HG03521 (cell line): ENCODE measurements around the gene PLD5.
"Not testable (repeated sequence)": the region's sequence is repeated elsewhere in the genome, so short reads cannot be mapped to it uniquely, and the experiment has no call there.

ENCODE experiments used
- ATAC-seq: cut with Tn5 transposase; IDR thresholded peaks from one replicate; pipeline ENCODE4 v1.9.1; 2021; ENCODE audit warnings: mild to moderate bottlenecking, moderate library complexity; ENCODE audit not compliant: unreplicated experiment

The PLD5 gene

GRCh38 chr1:242178924-242179708 lies 345.4 kb downstream of the PLD5 start:
- no peak for ATAC-seq

GRCh38 chr1:242178436-242178835 lies 346.1 kb downstream of the PLD5 start:
- no peak for ATAC-seq

GRCh38 chr1:242162140-242162539 lies 362.4 kb downstream of the PLD5 start:
- no peak for ATAC-seq

DNA sequence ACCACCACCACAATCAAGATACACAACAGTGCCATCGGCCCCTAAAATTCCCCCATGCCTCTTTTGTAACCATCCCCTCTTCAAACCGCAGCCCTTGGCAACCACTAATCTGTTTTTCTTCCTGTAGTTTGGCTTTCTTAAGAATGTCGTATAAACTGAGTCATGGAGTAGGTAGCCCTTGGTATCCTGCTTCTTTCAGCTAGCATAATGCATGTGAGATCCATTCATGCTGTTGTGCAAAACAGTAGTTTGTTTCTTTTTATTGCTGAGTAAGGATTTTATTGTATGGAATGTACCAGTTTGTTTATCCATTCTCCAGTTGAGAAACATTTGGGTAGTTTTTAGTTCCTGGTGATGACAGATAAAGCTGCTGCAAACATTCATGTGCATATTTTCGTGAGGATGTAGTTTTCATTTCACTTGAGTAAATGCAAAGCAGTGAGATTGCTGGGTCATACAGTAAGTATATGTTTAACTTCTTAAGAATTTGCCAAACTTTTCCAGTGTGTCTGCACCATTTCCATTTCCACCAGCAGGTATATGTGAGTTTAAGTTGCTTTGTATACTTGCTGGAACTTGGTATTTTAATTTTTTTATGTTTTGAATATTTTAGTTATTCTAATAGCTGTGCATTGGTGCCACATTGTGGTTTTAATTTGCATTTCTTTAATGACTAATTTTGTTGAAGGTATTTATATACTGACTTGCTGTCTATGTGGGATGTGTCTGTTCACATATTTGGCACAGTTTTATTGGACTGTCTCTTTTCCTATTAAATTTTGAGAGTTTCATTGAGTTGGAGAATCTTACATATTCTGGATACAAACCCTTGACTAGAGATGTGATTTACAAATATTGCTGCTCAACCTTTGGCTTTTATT lies 377.2 kb downstream of the PLD5 start:
- peak; percentile 44 for ATAC-seq

DNA sequence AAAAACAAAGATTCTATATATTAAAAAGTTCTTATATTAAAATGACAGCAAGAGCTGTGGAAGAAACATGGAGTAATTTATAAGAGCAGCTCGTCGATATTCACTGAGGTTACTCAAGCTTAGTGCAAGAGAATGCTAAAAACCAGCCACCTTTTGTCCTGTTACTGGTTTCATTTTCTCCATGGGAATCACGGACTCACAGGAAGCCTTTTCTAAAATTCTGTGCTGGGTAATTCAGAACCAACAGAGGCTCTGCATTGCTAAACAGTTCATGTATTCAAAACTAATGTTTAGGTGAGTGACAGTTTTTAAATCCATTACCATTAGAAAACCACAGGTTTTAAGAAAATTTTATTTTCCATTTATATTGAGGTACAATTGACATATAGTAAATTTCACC lies 377.8 kb downstream of the PLD5 start:
- peak; percentile 9 for ATAC-seq

DNA sequence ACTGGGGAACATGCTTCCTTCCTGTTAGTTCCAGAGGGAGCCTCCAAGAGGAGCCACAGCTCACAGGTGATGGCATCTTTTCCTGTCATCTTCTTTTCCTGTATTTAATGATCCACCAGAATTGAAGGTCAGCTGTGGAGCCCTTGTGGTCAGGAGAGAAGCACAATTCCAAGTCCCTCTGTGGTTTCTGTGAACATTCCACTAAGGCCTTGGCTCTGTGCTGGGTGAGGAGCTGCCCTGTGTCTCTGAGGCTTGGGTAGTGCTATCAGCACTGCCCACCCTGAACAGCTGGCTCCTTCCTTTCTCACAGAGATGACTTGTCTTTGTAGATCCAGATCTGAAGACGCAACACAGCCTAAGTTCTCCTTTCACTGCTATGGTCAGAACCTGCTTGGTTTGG lies 383.7 kb downstream of the PLD5 start:
- no peak for ATAC-seq

- no peak for ATAC-seq
Measured at GRCh38 chr1:242139986-242140385, 384.5 kb downstream of the PLD5 start.

- peak; percentile 67 for ATAC-seq
Measured at GRCh38 chr1:242139442-242139841, 385.1 kb downstream of the PLD5 start.

DNA sequence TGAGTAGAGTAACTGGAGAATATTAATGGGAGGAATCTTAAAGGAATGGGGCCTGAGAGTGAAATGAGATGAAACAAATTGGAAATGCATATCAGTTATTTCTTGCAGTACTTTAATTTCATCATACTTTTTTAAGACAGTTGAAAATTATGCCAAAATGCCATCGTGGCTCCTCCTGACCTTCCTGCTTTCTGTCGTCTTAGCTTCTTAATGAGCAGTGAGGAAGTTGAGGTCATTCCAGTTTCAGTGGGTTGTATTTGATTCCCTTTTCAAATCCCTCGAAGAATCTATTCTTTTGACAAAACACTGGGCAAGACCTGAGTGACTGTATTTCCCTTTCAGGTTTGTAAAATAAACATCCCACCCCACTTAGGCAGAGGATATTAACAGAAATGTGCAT lies 390.7 kb downstream of the PLD5 start:
- ATAC-seq, result no peak

- no peak for ATAC-seq
Measured at GRCh38 chr1:242133351-242133750, 391.1 kb downstream of the PLD5 start.

- no peak for ATAC-seq
Measured at GRCh38 chr1:242132121-242132817, 392.2 kb downstream of the PLD5 start.

- ATAC-seq, result no peak
Measured at GRCh38 chr1:242128951-242129502, 395.5 kb downstream of the PLD5 start.

DNA sequence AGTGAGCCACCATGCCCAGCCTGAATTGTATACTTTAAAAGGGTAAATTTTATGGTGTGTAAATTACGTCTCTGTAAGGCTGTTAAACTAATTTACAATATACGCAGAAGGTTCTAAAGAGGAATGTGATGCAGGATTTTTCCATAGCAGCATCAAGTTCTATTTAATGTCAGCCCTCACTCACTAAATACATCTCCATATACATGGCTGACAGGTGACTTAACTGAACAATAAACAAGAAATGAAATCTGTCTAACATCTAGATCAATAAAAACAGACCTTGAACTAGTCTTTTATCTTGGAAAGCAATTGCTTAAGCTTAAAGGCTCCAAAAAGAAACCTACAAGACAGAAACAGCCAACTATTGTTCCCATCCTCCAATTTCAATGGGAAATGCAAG lies 404.1 kb downstream of the PLD5 start:
- ATAC-seq, result no peak

- ATAC-seq, result no peak
Measured at GRCh38 chr1:242100921-242101320, 423.6 kb downstream of the PLD5 start.

DNA sequence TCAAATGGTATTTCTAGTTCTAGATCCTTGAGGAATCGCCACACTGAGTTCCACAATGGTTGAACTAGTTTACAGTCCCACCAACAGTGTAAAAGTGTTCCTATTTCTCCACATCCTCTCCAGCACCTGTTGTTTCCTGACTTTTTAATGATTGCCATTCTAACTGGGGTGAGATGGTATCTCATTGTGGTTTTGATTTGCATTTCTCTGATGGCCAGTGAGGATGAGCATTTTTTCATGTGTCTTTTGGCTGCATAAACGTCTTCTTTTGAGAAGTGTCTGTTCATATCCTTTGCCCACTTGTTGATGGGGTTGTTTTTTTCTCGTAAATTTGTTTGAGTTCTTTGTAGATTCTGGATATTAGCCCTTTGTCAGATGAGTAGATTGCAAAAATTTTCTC lies 427.2 kb downstream of the PLD5 start:
- ATAC-seq, result not testable (repeated sequence)

- no peak for ATAC-seq
Measured at GRCh38 chr1:242093116-242093515, 431.4 kb downstream of the PLD5 start.

DNA sequence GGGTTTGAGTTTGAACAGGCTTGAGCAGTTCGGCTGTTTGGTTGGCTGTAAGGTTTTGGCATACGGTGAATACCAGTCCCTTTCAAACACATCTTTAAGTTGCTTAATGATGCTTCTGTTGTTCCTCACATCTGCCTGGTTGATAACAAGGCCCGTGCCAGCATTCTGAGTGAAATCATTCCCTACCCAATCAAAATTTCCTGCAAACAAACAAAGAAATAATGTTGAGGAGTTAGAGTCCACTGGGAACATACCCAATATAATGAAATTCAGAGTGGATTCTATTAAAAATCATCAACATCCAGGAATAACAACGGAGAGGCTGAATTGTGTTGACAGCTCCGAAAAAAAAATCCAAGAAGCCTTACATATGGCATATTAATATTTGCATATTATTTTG lies 434.6 kb downstream of the PLD5 start:
- no peak for ATAC-seq

- ATAC-seq, result no peak
Measured at GRCh38 chr1:242088875-242089274, 435.6 kb downstream of the PLD5 start.

GRCh38 chr1:242086706-242087105 lies 437.8 kb downstream of the PLD5 start:
- ATAC-seq, result no peak

DNA sequence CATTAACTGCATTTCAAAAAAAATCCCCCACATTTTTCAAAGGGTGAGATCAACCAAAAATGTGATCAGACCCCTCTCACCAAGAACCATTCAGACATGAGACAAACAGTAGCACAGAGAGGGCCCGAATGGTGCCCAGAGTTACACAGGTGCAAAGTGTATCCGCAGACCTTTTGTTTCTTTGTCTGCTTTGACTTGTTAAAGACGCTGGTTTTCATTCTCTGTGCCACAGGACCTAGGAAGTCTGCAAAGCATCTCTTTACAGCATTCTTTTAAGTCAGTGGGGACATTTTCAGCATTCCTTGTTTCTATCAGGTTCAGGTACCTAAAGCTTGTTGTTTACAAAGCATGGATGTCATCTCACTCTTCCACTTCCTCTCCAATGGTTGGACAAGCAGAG lies 438.4 kb downstream of the PLD5 start:
- ATAC-seq, result no peak

GRCh38 chr1:242083742-242084141 lies 440.8 kb downstream of the PLD5 start:
- ATAC-seq, result no peak
